OCI-LY3 (cell line): ENCODE data around the gene SFXN3.

ENCODE experiments used
- H2AFZ ChIP-seq: fragments of 200-600, 300-600 bp; shearing (Covaris generic); 2 replicates; pipeline ENCODE4 v1.6.0; 2014; ENCODE audit warnings: antibody characterized with exemption, low read depth, low read length
- H3K27ac ChIP-seq: fragments of 200-600, 300-600 bp; sonication (generic); 2 replicates; pipeline ENCODE4 v1.5.1; 2014; ENCODE audit warnings: mild to moderate bottlenecking, low read length, moderate library complexity, mixed read lengths
- H3K27me3 ChIP-seq: fragments of 200-600, 300-600 bp; sonication (generic); 2 replicates; pipeline ENCODE4 v1.6.1; 2014; ENCODE audit warnings: low read depth, low read length, mixed read lengths
- H3K36me3 ChIP-seq: fragments of 200-600, 300-600 bp; sonication (generic); replicated peaks from 2 replicates; pipeline ENCODE3; 2014; ENCODE audit warnings: low read depth, low read length, mixed read lengths
- H3K4me1 ChIP-seq: fragments of 300-600, 200-600 bp; sonication (generic); 2 replicates; pipeline ENCODE4 v1.6.1; 2014; ENCODE audit warnings: low read length, mixed read lengths
- H3K4me2 ChIP-seq: fragments of 200-600, 300-600 bp; sonication (generic); 2 replicates; pipeline ENCODE4 v1.6.1; 2014; ENCODE audit warnings: low read length, mixed read lengths
- H3K4me3 ChIP-seq: fragments of 300-600, 200-600 bp; sonication (generic); 2 replicates; pipeline ENCODE4 v1.5.1; 2014; ENCODE audit warnings: antibody characterized with exemption, mild to moderate bottlenecking, low read length, moderate library complexity
- H3K79me2 ChIP-seq: fragments of 300-600, 200-600 bp; shearing (Covaris generic); 2 replicates; pipeline ENCODE4 v1.6.1; 2014; ENCODE audit warnings: mild to moderate bottlenecking, low read length, mixed read lengths
- H3K9ac ChIP-seq: fragments of 300-600, 200-600 bp; shearing (Covaris generic); 2 replicates; pipeline ENCODE4 v1.6.0; 2014; ENCODE audit warnings: mild to moderate bottlenecking, low read length, moderate library complexity
- H3K9me3 ChIP-seq: fragments of 200-600, 300-600 bp; shearing (Covaris generic); 2 replicates; pipeline ENCODE4 v1.6.1; 2014; ENCODE audit warnings: low read length, mixed read lengths; ENCODE audit not compliant: insufficient read depth
- H4K20me1 ChIP-seq: fragments of 200-600, 300-600 bp; sonication (generic); 2 replicates; pipeline ENCODE4 v1.6.1; 2016; ENCODE audit warnings: low read length, mixed read lengths; ENCODE audit not compliant: insufficient read depth
- CTCF ChIP-seq: fragments of 200-600, 300-600 bp; sonication (generic); IDR thresholded peaks from 2 replicates; pipeline ENCODE4 v1.5.1; 2014; ENCODE audit warnings: antibody characterized with exemption, low read length, low read depth
- EZH2phosphoT487 ChIP-seq: fragments of 200-600 bp; shearing (Covaris generic); IDR thresholded peaks from 2 replicates; pipeline ENCODE4 v1.6.1; 2018; ENCODE audit warnings: antibody characterized with exemption, mixed run types, low read depth

Gene SFXN3

GRCh38 chr10:101050208-101051069, 19.4 kb downstream of the SFXN3 start:
- H3K79me2 ChIP-seq = no peaks in the 10 kb centered on the region
- peak overlapping the region; percentile 97 for H3K4me2 ChIP-seq
- H3K27me3 ChIP-seq = no peaks in the 10 kb centered on the region
- no peak overlapping the region for H3K27ac ChIP-seq
- peak overlapping the region; percentile 81 for H3K4me3 ChIP-seq
- peak overlapping the region; percentile 61 for H3K9ac ChIP-seq
- H3K9me3 ChIP-seq = no peaks in the 10 kb centered on the region
- H4K20me1 ChIP-seq = no peaks in the 10 kb centered on the region; the same call in 1 of the 2 replicates
- H3K36me3 ChIP-seq = no peaks in the 10 kb centered on the region
- H3K4me1 ChIP-seq = peaks cover 6% of the 10 kb centered on the region
- TF ChIP-seq CTCF (peak; percentile 68), EZH2phosphoT487 (no peak)
- H2AFZ ChIP-seq = peak overlapping the region; percentile 97

- no peak overlapping the region for H3K4me3 ChIP-seq
- no peak overlapping the region for H2AFZ ChIP-seq
- H3K27ac ChIP-seq = no peak overlapping the region
- H3K9me3 ChIP-seq = no peaks in the 10 kb centered on the region
- no peaks in the 10 kb centered on the region for H3K36me3 ChIP-seq
- H3K79me2 ChIP-seq = no peaks in the 10 kb centered on the region
- TF ChIP-seq CTCF (no peak), EZH2phosphoT487 (no peak)
- H4K20me1 ChIP-seq = no peaks in the 10 kb centered on the region; the same call in 1 of the 2 replicates
- H3K27me3 ChIP-seq = no peaks in the 10 kb centered on the region
- peaks cover 6% of the 10 kb centered on the region for H3K4me1 ChIP-seq
- H3K4me2 ChIP-seq = no peak overlapping the region
- no peak overlapping the region for H3K9ac ChIP-seq
These were observed 21.3 kb downstream of the SFXN3 start for GRCh38 chr10:101052285-101052684.

- Histone ChIP-seq H3K27ac (no peak overlapping the region), H4K20me1 (no peaks in the 10 kb centered on the region; the same call in 1 of the 2 replicates), H3K4me3 (no peak overlapping the region), H2AFZ (no peak overlapping the region), H3K27me3 (no peaks in the 10 kb centered on the region), H3K4me1 (peaks cover 6% of the 10 kb centered on the region), H3K9me3 (no peaks in the 10 kb centered on the region), H3K4me2 (no peak overlapping the region), H3K9ac (no peak overlapping the region), H3K79me2 (no peaks in the 10 kb centered on the region), H3K36me3 (no peaks in the 10 kb centered on the region)
- no peak for TF ChIP-seq CTCF
- no peak for TF ChIP-seq EZH2phosphoT487
These were observed 22.5 kb downstream of the SFXN3 start for GRCh38 chr10:101053516-101053915.

- no peaks in the 10 kb centered on the region for H3K27me3 ChIP-seq
- H3K36me3 ChIP-seq = no peaks in the 10 kb centered on the region
- H3K79me2 ChIP-seq = peaks cover 2% of the 10 kb centered on the region
- H4K20me1 ChIP-seq = no peaks in the 10 kb centered on the region; the same call in 1 of the 2 replicates
- peaks cover 7% of the 10 kb centered on the region for H3K4me1 ChIP-seq
- TF ChIP-seq CTCF (no peak), EZH2phosphoT487 (no peak)
- H3K27ac ChIP-seq = no peak overlapping the region
- H3K4me2 ChIP-seq = no peak overlapping the region
- H3K9ac ChIP-seq = no peak overlapping the region
- H2AFZ ChIP-seq = no peak overlapping the region
- no peaks in the 10 kb centered on the region for H3K9me3 ChIP-seq
- H3K4me3 ChIP-seq = no peak overlapping the region
These were observed 23.3 kb downstream of the SFXN3 start for GRCh38 chr10:101054351-101054750.
